A204.1 (cell line): ENCODE data around the gene TAS1R2.
"Not testable (repeated sequence)": the region's sequence is repeated elsewhere in the genome, so short reads cannot be mapped to it uniquely, and the experiment has no call there.

Source experiments
- FAIRE-seq: peaks from 2 replicates; lab custom pipeline; 2012; peaks lifted over from hg19 to GRCh38; lab: Jason Lieb, UNC

TAS1R2 gene

GRCh38 chr1:18859560-18859959 is at the start of gene TAS1R2:
TSS of gene TAS1R2 (minus strand) at chr1:18859660. CDS start at chr1:18859660, 0 bp downstream.
- no peak for FAIRE-seq

- FAIRE-seq, result no peak
Measured at GRCh38 chr1:18907917-18908845, 48.7 kb upstream of the TAS1R2 start.

GRCh38 chr1:18907021-18907916 is 47.8 kb upstream of the TAS1R2 start:
- no peak for FAIRE-seq

GRCh38 chr1:18903291-18903756 is 43.9 kb upstream of the TAS1R2 start:
- no peak for FAIRE-seq

GRCh38 chr1:18902523-18903290 is 43.2 kb upstream of the TAS1R2 start, which contains the start of gene ALDH4A1:
TSS of gene ALDH4A1 (minus strand) at chr1:18902555. CDS start at chr1:18902523, 32 bp downstream.
- peak; percentile 99 for FAIRE-seq

- FAIRE-seq, result no peak
Measured at GRCh38 chr1:18901952-18902522, 42.6 kb upstream of the TAS1R2 start.

- FAIRE-seq, result no peak
Measured at GRCh38 chr1:18901147-18901951, 41.9 kb upstream of the TAS1R2 start.

GRCh38 chr1:18900303-18900841 is 40.9 kb upstream of the TAS1R2 start:
- no peak for FAIRE-seq

GRCh38 chr1:18899363-18900049 is 40.0 kb upstream of the TAS1R2 start:
- FAIRE-seq, result no peak

GRCh38 chr1:18898567-18898966 is 39.1 kb upstream of the TAS1R2 start:
- no peak for FAIRE-seq

GRCh38 chr1:18895317-18895716 is 35.9 kb upstream of the TAS1R2 start:
- no peak for FAIRE-seq

GRCh38 chr1:18893120-18893519 is 33.7 kb upstream of the TAS1R2 start:
- FAIRE-seq, result no peak

- not testable (repeated sequence) for FAIRE-seq
Measured at GRCh38 chr1:18891858-18892257, 32.4 kb upstream of the TAS1R2 start.

- FAIRE-seq, result no peak
Measured at GRCh38 chr1:18891426-18891780, 31.9 kb upstream of the TAS1R2 start.

GRCh38 chr1:18890706-18891425 is 31.4 kb upstream of the TAS1R2 start:
- FAIRE-seq, result no peak

GRCh38 chr1:18886003-18886335 is 26.5 kb upstream of the TAS1R2 start:
- no peak for FAIRE-seq

GRCh38 chr1:18885311-18886002 is 26.0 kb upstream of the TAS1R2 start:
- FAIRE-seq, result no peak

GRCh38 chr1:18884727-18885126 is 25.3 kb upstream of the TAS1R2 start:
- FAIRE-seq, result no peak

- FAIRE-seq, result no peak
Measured at GRCh38 chr1:18884419-18884717, 24.9 kb upstream of the TAS1R2 start.
